ENCODE data around the gene KIF4B. TPM values are rescaled to one million over a fixed set of nuclear protein-coding genes. Genes with fewer than 3 reads are reported as not detected.

Gene KIF4B
- total and polyA plus RNA-seq, 2 of the 8 experiments (the other 6 are each of a cell fraction or from before 2014, with no cell fraction given), result 0.02 to 0.15 TPM

DNA sequence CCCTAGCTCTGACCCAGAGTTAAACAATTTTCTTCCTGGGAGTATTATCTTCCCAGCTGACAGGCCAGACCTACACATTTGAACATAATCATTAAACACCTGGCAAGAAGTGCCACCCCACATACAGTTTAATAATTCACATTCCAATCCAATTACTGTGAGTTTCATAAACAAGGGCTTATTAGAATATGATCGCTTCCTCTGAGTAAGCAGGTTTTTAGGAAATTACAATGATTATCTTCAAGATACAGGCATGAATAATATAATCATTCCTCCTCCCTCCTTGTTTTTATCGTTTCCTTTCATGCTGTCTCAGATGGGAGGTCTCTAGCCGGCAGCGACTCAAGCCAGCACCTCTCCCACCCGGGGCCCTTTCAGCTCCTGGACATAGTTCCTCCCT, 15.8 kb upstream of the KIF4B start (continued):
- TF ChIP-seq RNF2 (IDR thresholded peaks at IDR 0.05; ENCODE audit: borderline replicate concordance, low read depth, low read length, missing control alignments, poor library complexity, severe bottlenecking) (no peak), EZH2 (IDR thresholded peaks at IDR 0.05; ENCODE audit: low read depth, low read length, severe bottlenecking) (no peak)

Data from H1 (cell line).